ENCODE results near the gene CNTNAP5.

GRCh38 chr2:124112206-124112605 is 87.1 kb downstream of the CNTNAP5 start:
- no peak for TF ChIP-seq CTCF (IDR thresholded peaks at IDR 0.05; ENCODE audit: low read depth, low read length)
- no peak for TF ChIP-seq EZH2phosphoT487 (IDR thresholded peaks at IDR 0.05; ENCODE audit: low read depth)
